Measurements from ENCODE around the gene NELL2.

The NELL2 gene

DNA sequence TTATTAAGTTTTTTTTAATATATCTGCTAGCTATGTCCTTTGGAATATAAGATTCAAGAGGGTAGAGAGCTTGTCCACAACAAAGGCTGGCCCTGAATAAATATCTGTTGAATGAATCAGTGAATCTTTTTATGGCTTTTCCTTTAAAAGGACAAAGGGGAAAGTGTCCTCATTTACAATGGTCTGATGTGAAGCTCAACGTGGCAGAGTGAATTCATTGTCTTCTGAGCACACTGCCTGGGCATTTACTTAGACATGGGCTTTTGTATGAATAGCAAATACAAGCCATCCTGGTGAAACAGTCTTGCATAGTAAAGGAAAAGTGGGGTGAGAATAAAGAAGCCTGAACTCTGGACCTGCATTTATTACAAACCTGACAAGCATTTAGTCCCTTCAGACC, 201.2 kb downstream of the NELL2 start:
- DNase-seq = no peak

DNA sequence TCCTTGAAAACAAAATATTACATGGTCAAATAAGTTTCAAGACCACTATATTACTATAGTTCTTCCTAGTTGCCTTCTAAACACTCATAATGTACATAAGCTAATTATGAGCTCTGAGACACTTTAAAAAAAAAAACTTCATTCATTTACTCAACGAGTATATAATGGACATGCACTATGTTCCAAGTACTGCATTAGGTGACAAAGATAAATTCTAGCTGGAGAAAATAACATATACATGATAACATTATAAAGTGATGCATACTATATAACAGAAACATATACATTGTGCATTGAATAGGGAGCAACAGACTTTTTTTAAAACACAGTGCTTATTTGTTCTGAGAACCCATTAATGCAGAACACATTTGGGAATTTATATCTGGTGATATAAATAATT, 202.3 kb downstream of the NELL2 start:
- no peak for DNase-seq

DNA sequence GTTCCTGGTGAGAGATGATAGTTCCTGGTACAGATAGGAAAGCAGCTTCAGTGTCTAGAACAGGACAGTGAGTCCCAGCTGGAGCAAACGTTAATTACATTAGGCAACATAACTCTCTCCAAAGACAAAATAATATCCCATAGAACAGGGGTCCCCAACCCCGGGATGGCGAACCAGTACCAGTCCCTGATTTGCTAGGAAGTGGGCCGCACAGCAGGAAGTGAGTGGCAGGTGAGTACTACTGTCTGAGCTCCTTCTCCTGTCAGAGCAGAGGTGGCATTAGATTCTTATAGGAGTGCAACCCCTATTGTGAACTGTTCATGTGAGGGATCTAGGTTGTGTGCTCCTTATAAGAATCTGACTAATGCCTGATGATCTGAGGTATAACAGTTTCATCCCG, 204.1 kb downstream of the NELL2 start:
- no peak for DNase-seq

DNA sequence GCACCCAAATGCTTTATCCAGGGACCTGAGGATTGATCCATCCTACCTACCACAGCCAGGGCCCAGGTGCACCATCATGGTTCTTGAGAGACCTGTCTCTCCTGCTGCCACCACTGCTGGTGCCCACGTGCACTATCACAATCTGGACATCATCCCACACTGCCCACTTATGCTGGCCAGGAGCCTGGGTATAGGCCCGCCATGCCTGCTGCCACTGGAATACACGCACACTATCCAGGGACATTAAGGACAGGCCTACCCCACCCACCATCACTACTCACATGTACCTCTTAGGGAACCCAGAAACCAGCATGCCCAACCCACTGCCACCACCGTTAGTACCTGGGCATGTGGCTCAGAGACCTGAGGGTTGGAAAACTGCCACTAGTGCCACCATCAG, 207.7 kb downstream of the NELL2 start:
- DNase-seq = no peak

DNA sequence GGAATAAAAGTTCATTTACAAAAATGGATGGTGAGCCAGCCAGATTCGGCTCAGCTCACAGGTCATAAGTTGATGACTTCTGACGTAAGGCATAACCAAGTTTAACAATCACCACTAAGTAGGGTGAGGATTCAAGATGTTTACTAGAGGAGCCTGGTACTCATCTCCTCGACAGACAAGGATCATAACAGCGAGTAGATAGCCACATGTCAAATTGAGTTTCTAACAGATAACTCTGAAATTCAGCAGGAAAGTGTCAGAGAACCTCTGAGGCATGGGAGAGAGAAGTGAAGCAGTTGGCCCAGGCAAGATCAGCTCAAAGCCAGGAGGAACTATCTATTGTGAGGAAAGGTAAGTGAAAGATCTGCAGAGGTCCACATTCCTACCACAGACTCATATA, 208.7 kb downstream of the NELL2 start:
- DNase-seq = no peak

DNA sequence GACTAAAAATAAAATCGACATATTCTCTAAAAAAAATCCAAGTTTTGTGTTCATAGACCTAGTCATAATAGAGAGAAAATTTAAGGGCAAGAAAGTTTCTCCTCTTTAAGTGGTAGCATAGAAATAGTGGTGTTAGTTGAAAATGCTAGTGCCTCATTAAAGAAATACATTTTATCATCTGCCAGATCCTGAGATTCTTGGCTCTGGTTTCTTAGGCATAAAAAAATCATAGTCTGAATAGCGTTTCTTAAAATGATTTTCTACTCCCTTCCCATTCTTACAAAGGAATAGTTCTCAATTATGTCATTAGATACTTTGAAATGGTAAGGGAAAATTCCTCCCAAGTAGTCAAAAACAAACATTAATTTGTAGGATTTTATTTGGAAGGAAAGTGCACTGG, 212.8 kb downstream of the NELL2 start:
- no peak for DNase-seq

DNA sequence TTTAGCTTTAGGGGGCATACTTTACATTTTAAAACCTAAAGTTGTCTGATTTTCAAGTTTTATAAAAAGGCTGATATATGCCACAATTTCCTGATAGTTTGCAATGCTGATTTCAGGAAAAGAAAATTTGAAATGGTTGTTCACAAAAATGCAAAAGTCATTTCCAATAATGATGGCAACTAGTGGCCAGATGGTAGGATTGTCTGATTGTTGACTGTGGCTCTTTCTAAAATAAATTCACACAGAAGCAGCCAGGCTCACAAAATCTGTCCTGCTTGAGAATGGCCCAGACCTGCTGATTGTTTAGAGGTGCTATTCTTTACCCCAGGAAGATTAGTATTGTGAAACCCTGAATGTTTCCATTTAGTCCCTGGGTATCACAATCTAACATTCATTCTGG, 220.3 kb downstream of the NELL2 start:
- DNase-seq = no peak

DNA sequence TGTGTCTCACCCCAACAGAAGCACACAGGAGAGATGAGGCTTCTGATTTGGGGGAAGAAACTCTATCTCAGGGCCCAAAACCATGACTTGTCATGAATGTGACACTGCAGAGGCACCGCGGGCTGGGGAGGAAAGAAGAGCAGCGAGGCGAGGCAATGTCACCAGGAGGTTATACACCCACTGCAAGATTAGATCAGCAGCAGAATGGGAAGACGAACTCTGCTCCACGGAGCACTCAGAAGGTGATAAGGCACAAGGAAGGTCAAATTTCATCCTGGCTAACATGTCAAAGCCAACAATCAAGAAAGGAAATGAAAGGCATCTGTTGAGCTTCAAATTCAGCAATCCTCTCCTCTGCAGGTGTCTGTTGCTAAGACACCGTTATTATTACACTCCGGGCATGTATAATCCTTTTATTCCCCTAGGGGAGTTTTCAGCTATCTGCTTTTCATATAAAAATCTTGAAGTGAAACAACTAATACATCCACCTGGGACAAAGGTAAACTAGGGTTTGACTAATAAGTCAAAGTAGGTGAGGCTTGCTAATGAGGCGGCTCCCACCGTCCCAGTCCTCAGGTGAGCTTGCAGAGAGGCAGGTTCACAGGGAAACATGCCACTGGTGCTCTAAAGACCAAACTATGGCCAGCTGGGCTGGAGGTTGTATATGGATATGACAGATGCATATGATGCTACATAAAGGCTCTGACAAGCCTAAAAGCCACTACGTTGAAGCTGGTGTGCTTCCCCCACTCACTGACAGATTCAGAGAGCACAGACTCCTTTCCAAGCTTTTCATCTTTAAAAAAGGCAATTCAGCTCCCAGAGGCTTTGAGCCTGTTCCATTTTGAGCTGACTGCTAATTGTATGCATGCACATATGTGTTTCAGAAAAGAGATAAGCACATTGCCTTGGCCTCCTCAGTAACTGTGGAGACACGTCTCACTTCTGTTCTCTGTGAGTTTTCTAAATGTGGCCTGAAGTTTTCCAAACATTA, 221.2 kb downstream of the NELL2 start:
- DNase-seq = no peak

DNA sequence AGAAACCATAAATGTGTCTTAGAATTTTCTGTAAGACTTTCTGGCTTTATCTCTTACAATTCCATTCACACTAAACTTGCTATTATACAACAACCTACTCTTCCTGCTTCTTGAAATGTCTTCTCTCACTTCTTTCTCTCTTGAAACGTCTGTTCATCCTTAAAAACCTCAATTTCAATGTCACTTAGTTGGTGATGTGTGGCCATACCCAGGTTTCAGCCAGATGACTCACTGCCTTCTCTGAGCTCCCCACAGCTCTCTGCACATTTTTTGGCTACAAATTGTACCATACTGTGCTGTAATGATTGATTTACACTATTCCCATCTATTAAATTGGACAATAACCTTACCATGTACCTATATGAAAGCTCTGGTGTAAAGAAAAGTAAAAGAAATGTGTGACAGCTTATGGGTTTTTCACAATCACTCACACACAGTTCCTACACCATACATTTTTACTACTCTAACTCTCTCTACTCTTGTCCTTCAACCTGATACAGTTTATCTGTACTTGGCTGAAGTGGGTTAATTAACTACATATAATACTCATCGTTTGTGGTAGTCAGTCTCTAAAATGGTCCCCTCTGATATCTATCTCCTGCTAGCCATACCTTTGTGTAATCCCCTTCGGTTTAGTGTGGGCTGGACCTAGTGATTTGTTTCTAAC, 222.1 kb downstream of the NELL2 start:
- DNase-seq = no peak

DNA sequence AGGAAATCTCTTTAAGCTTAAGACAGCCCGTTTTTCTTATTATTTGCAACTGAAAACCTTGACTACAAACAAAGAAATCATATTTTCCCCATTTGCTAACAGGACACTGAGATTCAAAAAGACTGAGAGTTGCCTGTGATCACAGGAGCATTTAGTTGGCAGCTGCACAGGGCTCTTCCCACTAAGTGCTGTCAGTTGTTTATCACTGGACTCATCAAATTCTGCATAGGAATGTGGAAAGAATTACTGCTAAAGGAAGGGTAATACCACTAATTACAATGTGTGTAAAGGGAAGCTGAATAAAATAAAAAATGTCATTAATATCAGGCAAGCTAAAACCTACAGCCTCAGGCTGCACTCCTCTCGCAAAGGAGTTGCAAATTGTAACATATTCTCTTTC, 226.4 kb downstream of the NELL2 start:
- no peak for DNase-seq

DNA sequence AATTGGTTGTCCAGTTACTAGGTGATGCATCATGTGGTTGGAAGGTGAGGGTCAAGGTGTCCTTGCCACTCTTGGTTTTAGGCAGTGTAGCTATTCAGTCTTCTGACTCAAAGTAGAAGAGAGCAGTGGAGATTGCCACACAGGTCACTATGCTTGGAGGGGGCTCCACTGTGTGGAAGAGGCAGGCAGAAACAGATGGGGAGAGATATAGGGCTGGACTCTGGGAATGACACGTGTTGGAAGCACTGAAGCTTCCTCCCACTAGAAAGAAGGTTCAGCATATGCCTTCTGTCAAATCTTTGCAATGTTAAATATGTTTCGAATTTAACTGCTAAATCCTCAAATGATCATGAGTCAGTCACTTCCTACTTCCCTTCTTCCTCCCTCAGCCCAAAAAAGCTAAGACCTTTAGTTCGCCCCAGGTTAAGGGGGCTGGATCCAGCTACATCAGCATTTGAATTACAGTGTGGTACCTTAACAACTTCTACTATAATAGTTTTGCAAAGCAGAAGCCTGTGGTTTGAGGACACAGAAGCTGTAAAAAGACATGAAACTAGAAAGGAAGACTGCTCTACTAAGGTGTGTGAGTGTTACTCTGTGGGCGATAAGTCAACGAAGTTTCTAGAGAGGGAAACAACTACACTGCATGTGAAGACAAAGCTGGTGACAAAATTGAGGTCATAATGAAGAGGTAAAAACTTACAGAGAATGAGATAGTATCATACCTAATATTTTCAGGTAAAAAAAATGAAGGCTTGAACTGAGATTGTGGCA, 228.0 kb downstream of the NELL2 start:
- DNase-seq = no peak

DNA sequence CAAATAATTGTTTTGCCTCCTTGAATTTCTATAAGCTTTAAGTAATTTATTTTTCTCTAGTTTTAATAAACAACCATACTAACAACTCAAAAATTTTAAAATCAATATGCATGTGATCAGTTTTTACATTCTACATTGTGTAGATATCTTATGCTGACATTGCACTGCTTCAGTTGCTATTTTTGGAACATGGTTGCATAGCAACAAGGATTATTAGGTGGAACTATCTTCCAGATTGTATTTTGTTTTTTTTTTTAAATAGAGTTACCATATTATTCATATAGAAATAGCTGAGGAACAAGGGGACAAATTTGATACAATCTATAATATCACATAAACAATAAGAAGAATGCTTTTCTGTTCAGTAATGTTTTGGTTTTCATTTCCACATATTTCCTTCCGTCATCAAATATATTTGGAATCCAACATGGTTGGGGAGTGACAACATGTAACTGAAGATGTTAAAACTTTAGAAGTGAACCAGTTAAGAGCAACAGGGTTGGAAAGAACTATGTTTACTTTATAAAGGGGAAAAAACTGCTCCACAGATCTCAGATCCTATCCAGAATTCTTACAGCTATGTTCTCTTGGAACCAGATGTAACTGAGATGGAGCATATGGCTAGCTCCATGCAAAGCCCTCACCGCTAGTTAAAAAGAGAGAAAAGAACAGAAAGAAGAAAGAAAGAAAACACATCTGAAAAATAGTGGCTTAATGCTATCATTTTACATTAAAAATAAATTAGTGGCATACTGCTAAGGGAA, 235.5 kb downstream of the NELL2 start:
- no peak for DNase-seq

DNA sequence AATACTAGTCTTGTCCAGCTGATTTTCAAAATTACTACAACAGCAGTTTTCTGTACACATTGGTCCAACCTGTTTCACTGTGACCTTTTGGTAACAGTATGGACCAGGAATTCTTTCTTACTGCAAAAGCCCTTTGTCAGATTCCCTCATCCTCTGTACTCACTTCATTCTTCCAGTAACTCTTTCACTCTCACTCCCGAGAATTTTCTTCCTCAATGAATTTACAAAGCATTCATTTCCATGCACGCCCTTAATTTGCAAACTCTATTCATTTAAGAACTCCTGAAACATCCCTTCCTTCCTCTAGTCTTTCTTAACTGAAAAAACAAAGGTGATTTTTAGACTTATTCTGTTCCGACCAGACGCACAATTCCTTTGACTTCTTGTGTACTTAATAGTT, 238.2 kb downstream of the NELL2 start:
- DNase-seq = no peak

DNA sequence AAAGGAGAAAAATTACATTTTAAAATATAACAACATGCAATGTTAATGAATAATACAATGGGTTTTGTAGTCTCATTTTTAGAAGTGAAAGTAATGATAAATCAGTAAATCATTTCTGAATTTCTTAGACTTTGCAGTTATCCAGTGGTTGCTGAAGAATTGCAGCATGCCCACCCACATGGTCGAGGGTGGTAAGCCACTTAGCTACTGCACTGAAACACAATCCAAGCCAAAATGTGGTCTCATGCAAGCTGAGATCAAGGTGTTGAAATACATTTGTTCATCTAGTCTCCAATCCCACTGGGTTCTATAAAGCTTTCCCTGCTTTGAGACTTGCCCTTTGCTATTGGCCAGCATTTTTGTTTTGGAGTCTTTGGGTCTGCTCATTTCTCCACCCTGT, 247.9 kb downstream of the NELL2 start:
- DNase-seq = no peak

DNA sequence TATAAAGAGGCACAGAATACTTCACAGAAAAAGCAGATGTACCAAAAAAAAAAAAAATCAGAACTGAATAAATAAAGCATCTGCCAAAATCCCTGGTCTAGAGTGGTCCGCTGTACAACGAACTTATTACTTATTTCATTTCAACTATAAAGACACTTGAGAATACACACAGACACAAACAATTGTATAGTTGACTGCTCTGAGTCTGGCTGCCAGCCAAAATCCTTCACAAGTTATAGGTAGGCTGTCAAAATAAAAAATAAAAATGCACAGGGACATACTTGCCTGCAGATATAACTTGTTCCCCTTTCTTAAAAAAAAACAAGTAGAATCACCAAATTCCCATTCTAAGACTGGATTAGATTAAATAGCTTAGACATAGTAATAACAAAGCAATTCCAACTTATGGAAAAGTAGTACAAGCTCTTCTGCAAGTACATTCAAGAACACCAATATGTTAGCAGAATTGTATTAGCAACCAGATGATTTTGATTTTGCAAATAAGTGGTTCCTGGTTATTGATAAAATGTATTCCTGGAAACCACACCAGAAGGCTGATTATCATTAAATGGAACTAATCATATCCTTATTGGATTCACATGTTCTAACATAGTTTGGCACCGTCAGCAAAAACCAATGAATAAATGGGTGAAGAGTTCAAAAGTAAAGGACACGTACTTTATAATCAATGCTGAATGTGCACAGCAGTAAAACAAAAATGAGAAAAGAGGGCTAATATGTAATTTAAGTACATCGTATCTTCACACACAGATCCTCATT, 248.5 kb downstream of the NELL2 start:
- DNase-seq = no peak

DNA sequence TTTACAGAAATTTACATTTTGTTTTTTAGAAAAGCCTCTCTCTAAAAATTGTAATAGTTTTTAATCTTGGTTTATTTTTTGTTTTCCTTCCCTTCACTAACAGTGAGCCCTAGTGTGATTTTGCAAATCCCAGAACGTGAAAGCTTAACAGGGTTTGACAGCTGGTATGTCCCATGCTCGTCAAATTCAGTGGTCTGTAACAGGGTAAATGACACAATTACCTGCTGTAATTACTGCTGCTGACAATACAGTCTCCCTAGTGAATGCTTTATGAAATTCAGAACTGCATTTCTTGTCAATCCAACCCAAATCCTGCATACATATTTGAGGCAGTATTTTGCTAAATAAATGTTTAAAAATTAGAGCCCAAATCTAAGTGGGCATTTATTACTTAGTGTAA, 249.2 kb downstream of the NELL2 start:
- no peak for DNase-seq

DNA sequence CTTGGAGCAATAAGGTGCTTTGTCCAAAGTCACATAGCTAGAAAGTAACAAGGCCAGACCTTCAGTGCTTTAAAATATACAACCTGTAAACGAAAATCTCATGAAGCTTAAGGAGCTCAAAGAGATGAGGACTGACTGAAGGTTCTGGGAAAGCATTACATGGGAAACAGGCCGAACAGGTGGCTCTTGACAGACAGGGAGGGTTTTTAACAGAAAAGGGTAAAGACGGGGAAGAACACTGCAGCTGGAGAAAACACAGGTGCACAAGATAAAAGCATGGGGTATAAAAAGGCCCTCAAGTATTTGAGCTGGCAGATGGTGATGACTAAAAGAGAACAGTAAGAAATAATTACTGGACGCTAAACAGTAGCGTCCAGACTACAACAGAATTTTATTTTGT, 257.2 kb downstream of the NELL2 start:
- DNase-seq = no peak

DNA sequence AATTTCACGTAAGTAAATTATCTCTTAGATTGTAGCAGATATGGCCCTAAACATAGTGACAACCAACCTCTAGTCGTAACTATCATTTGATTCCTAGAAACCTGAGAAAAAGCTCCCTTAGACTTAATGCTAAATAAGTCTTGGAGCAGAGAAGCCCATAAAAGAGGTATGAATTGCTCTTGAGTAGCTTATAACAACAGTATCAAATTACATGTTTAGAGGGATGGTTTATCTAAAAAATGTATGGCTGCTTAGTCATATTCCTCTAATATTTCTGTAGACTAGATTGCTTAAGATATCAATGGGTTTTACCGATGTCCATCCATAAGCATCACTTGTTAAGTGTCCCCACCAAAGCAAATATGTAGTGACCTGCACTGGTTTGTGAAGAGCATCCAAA, 259.7 kb downstream of the NELL2 start:
- no peak for DNase-seq

DNA sequence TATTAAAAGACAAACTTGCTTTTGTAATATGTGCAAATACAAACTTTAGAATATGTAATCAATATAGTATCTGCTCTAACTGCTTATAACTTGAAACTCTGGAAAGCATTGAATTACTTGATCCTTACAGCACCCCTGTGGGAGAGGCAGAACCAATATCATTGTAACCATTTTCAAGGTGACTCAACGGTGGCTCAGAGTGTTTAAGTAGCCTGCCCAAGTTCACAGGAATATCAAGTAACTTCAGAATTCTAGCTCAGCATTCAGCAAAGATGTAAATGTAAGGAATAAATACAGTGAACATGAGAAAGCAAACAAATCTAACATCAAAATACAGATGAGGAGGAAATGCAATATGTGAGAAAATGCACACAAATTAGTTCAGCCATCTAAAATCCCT, 264.6 kb downstream of the NELL2 start:
- DNase-seq = no peak

DNA sequence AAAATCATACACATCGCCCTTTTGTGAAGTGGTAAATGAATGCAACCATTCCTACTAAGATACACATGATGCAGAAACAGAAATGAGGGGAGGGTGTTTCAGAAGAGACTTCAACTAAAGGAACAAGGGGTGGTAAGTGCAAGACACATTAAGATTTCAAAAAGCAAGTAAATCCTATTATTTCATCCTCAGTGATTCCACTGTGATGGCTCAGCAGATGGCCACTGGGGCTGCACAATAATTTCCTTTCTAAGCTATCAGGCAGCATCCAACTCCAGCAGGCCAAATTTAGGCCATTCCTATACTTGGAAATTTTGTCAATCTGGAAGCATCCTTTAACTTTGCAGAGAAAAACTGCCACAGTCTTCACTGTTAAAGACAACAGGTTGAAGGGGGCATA, 272.4 kb downstream of the NELL2 start:
- DNase-seq = no peak

DNA sequence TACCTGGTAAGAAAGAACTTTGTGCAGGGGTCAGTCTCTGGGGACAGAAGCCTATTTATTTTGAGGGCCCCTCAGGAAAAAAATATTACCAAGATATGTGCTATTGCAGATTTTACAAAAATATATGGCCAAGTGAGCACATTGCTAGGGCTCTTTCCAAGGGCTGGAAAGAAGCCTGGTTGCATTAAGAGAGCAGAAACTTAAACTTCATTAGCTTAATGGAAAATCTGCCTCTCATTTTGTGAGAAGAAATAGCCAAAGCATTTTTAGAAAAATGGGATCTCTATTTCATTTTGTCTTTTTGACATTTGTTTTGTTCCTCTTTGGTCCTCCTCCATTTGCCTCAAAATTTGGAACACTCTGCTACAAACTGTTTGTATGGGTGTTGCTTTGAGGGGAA, 283.5 kb downstream of the NELL2 start:
- DNase-seq = no peak

DNA sequence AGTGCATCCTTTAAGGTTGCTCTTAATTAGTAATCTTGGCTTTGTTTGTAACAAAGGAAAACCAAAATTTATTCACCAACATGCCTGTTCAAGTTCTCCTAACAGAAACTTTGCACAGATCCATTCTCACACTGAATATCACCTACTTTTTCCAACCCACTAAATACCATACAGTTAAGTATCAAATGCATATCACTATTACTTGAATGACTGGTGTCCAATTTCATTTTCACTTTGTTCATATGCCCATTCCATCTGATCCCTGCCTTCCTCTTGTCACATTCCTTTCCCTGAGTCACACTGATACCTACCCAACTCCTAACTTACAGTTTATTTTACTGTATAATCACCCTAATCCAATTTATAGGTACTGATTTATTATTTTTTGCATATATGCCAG, 286.4 kb downstream of the NELL2 start:
- no peak for DNase-seq
